H1 (cell line): ENCODE results near the gene DERL2. TPM values are rescaled to one million over a fixed set of nuclear protein-coding genes. Genes with fewer than 3 reads are reported as not detected.

ENCODE experiments used
- BCL11A ChIP-seq, 2 experiments: IDR thresholded peaks; one replicate each; pipeline ENCODE4 v1.6.1; 2011; ENCODE audit warnings: low read depth in 2 of 2, low read length in 2 of 2, mild to moderate bottlenecking in 2 of 2
- BRCA1 ChIP-seq: IDR thresholded peaks from 2 replicates; pipeline ENCODE4 v1.6.1; 2012; ENCODE audit warnings: low read depth, low read length, improper control_type of control experiment
- CHD2 ChIP-seq: IDR thresholded peaks from 2 replicates; pipeline ENCODE4 v1.6.1; 2012; ENCODE audit warnings: low read length, improper control_type of control experiment
- CHD7 ChIP-seq: fragments of 300-600 bp; sonication (generic); IDR thresholded peaks from 2 replicates; pipeline ENCODE4 v1.7.1; 2012; ENCODE audit warnings: low read length, moderate library complexity, mild to moderate bottlenecking, inconsistent platforms; ENCODE audit not compliant: insufficient replicate concordance
- EZH2 ChIP-seq: fragments of 200-600 bp; sonication (generic); IDR thresholded peaks from 2 replicates; pipeline ENCODE4 v1.7.1; 2012; ENCODE audit warnings: low read depth, mild to moderate bottlenecking, moderate library complexity, low read length, inconsistent platforms; ENCODE audit not compliant: severe bottlenecking
- SAP30 ChIP-seq: fragments of 300-600 bp; sonication (generic); IDR thresholded peaks from 2 replicates; pipeline ENCODE4 v1.7.1; 2012; ENCODE audit warnings: low read length, moderate library complexity, mild to moderate bottlenecking, inconsistent platforms; ENCODE audit not compliant: insufficient read depth, insufficient replicate concordance
- polyA plus RNA-seq, 7 experiments: library from polyadenylated mRNA; depleted of rRNA in 3 of 7; stranded (reverse) in 5 of 7; unstranded in 2 of 7; fragments of >200 nt in 5 of 7; fragments of 200-250 nt in 2 of 7; gene quantifications; 1 replicate in 5 of 7; 2 replicates in 1 of 7; 4 replicates in 1 of 7; pipeline versions ENCODE4 v1.2.1 to v1.2.3, GENCODE V29; 2011 to 2013; ENCODE audit warnings: missing spikeins in 2 of 7, mixed read lengths in 2 of 7
- total RNA-seq: library from RNA; stranded (reverse); fragmentation: NEBNext Ultra II Directional; extraction: Animal tissue kit (Norgen Biotek cat#: 25700); gene quantifications from 2 replicates; pipeline ENCODE4 v1.2.1, GENCODE V29; 2021

DERL2 gene
- total and polyA plus RNA-seq, 2 of the 8 experiments (the other 6 are each of a cell fraction or from before 2014, with no cell fraction given): 55.3 to 58.4 TPM

GRCh38 chr17:5464717-5465507, 21.1 kb downstream of the DERL2 start (continued):
- no peak for TF ChIP-seq CHD7
- no peak for TF ChIP-seq BCL11A (IDR thresholded peaks at IDR 0.05; ENCODE audit: low read depth in 2 of 2, low read length in 2 of 2)
- no peak for TF ChIP-seq CHD2
- no peak for TF ChIP-seq BRCA1
- no peak for TF ChIP-seq EZH2
- TF ChIP-seq SAP30: no peak
